SU-DHL-6 (cell line): ENCODE results near the gene PHPT1.
"Not testable (repeated sequence)": the region's sequence is repeated elsewhere in the genome, so short reads cannot be mapped to it uniquely, and the experiment has no call there.

Experiments
- H2AFZ ChIP-seq: fragments of 200-600 bp; sonication (generic); 2 replicates; pipeline ENCODE4 v1.6.1; 2014; ENCODE audit warnings: low read depth, mild to moderate bottlenecking, moderate library complexity, mixed read lengths, antibody characterized with exemption, low read length; ENCODE audit not compliant: severe bottlenecking
- H3F3A ChIP-seq: fragments of 200-600 bp; shearing (Covaris generic); 2 replicates; pipeline ENCODE4 v1.6.0; 2016; ENCODE audit warnings: antibody characterized with exemption, mild to moderate bottlenecking; ENCODE audit not compliant: insufficient read depth
- H3K27ac ChIP-seq: fragments of 200-600 bp; sonication (generic); 2 replicates; pipeline ENCODE4 v1.5.1; 2016; ENCODE audit warnings: low read depth, mild to moderate bottlenecking, low read length, moderate library complexity, mixed read lengths
- H3K27me3 ChIP-seq: fragments of 200-600 bp; sonication (generic), shearing (Covaris generic); 2 replicates; pipeline ENCODE4 v1.6.0; 2014; ENCODE audit warnings: mild to moderate bottlenecking, low read length
- H3K36me3 ChIP-seq: fragments of 200-600 bp; sonication (generic); 2 replicates; pipeline ENCODE4 v1.6.1; 2014; ENCODE audit warnings: mild to moderate bottlenecking, low read length, mixed read lengths
- H3K4me2 ChIP-seq: fragments of 300-600, 200-600 bp; shearing (Covaris generic), sonication (generic); 2 replicates; pipeline ENCODE4 v1.6.0; 2014; ENCODE audit warnings: low read length, low read depth, mild to moderate bottlenecking; ENCODE audit not compliant: poor library complexity, severe bottlenecking
- H3K4me3 ChIP-seq: fragments of 200-600 bp; sonication (generic); 2 replicates; pipeline ENCODE4 v1.5.1; 2014; ENCODE audit warnings: antibody characterized with exemption, low read length, mild to moderate bottlenecking, mixed read lengths; ENCODE audit not compliant: insufficient read depth, poor library complexity, severe bottlenecking
- H3K79me2 ChIP-seq: fragments of 200-600 bp; sonication (generic); 2 replicates; pipeline ENCODE4 v1.6.1; 2014; ENCODE audit warnings: mild to moderate bottlenecking, low read length, moderate library complexity; ENCODE audit not compliant: insufficient read depth
- H3K9ac ChIP-seq: fragments of 200-600 bp; sonication (generic); 2 replicates; pipeline ENCODE4 v1.7.0; 2014; ENCODE audit warnings: mild to moderate bottlenecking, low read length
- H3K9me2 ChIP-seq: fragments of 200-600 bp; sonication (generic); replicated peaks from 2 replicates; pipeline ENCODE4 v1.6.1; 2014; ENCODE audit warnings: low read length; ENCODE audit not compliant: insufficient read depth
- H3K9me3 ChIP-seq: fragments of 200-600 bp; sonication (generic); 2 replicates; pipeline ENCODE4 v1.6.1; 2014; ENCODE audit warnings: low read length, mixed read lengths; ENCODE audit not compliant: insufficient read depth
- H4K20me1 ChIP-seq: fragments of 200-600 bp; sonication (generic); 2 replicates; pipeline ENCODE4 v1.6.1; 2014; ENCODE audit warnings: low read depth, mild to moderate bottlenecking, antibody characterized with exemption, low read length, moderate library complexity, mixed read lengths
- CTCF ChIP-seq: fragments of 200-600 bp; sonication (generic); IDR thresholded peaks from one replicate; pipeline ENCODE4 v1.5.1; 2017; ENCODE audit warnings: antibody characterized with exemption, mild to moderate bottlenecking, low read length, moderate library complexity; ENCODE audit not compliant: insufficient read depth, poor library complexity, severe bottlenecking
- EZH2phosphoT487 ChIP-seq: fragments of 200-600 bp; sonication (generic), shearing (Covaris generic); conservative IDR thresholded peaks from 2 replicates; pipeline ENCODE4 v1.6.1; 2018; ENCODE audit warnings: mild to moderate bottlenecking, antibody characterized with exemption, low read length, moderate library complexity, mixed read lengths

Gene PHPT1

DNA sequence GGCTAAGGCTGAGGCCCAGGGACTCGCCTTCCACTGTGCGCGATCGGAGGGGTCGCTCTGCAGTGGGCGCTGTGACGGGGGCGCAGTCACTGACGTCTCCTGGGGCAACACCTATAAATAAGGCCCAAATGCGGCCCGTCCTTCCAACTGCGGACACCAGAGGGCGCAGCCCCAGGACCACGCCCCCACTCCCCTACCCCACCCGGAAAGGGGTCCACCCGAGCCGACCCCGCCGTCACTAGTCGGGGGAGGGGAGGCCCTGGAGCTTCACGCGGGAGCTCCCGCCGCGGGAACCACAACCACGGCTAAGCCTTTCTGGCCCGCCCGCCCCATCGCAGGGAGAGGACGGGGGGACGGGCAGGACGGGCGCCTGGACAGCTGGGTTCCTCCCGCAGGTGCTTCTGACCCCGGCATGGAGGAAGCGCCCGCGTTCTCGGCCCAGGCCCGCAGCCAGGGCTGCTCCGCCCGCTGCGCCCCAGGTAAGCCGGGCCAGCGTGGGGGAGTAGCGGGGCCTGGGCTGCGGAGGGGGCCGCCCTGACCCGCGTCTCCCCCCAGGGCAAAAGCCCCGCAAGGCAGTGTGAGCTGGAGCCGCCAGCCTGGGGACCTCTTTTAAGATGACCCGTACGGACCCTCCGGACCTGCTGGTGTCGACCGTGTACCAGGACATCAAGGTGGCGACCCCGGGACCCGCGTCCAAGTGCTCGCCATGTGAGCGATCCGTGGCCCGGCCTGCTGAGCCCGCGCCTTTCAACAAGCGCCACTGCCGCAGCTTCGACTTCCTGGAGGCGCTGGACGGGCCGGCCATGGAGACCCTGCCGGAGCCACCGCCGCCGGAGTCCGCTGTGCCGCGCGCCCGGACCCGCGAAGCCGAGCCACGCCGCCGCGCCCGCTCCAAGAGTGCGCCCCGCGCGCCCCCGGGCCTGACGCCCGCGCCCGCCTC lies 5.1 kb upstream of the PHPT1 start:
- not testable (repeated sequence) for H3K27me3 ChIP-seq, H3K27ac ChIP-seq, H3F3A ChIP-seq, H2AFZ ChIP-seq, H3K36me3 ChIP-seq, H3K4me3 ChIP-seq, H4K20me1 ChIP-seq, H3K9ac ChIP-seq, H3K79me2 ChIP-seq, H3K9me3 ChIP-seq, H3K9me2 ChIP-seq
- peak overlapping the region; percentile 36 for H3K4me2 ChIP-seq
- TF ChIP-seq CTCF: peak; percentile 64

GRCh38 chr9:136844761-136845464 lies 4.3 kb upstream of the PHPT1 start:
- Histone ChIP-seq H3K9me3 (no peaks in the 10 kb centered on the region), H3F3A (no peaks in the 10 kb centered on the region; the same call in 1 of the 2 replicates), H3K9ac (no peak overlapping the region), H3K36me3 (no peaks in the 10 kb centered on the region), H3K27me3 (no peaks in the 10 kb centered on the region), H3K79me2 (no peaks in the 10 kb centered on the region), H4K20me1 (no peaks in the 10 kb centered on the region), H3K4me3 (no peak overlapping the region), H3K9me2 (no peaks in the 10 kb centered on the region), H3K27ac (no peak overlapping the region), H3K4me2 (no peak overlapping the region), H2AFZ (no peak overlapping the region)
- TF ChIP-seq EZH2phosphoT487 (no peak), CTCF (no peak)

DNA sequence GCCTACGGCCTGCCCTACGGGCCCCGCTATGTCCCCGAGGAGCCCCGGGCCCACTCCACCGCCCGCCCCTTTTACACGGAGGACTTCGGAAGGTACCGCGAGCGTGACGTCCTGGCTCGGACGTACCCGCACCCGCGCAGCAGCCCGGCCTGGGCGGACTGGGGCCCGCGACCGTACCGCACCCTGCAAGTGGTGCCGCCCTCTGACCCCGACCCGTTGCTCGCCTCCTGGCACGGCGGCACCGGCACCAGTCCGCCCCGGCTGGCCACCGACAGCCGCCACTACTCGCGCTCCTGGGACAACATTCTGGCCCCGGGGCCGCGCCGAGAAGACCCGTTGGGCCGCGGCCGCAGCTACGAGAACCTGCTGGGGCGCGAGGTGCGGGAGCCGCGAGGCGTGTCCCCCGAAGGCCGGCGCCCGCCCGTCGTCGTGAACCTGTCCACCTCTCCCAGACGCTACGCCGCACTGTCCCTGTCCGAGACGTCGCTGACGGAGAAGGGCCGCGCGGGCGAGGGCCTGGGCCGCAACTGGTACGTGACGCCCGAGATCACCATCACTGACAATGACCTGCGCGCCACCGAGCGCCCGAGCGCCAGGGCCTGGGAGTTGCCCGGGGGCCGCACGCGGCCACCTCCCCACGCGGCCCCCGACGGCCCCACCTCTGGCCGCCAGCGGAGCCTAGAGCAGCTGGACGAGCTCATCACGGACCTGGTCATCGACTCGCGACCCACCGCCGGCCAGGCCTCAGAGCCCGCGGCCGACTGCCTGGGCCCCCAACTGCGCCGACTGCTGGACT lies 3.5 kb upstream of the PHPT1 start:
- H3F3A ChIP-seq: no peaks in the 10 kb centered on the region; the same call in 1 of the 2 replicates
- no peak overlapping the region for H3K27ac ChIP-seq
- H3K9ac ChIP-seq: no peak overlapping the region
- no peaks in the 10 kb centered on the region for H3K27me3 ChIP-seq
- no peaks in the 10 kb centered on the region for H3K79me2 ChIP-seq
- H4K20me1 ChIP-seq: no peaks in the 10 kb centered on the region
- TF ChIP-seq CTCF (no peak), EZH2phosphoT487 (no peak)
- no peak overlapping the region for H3K4me3 ChIP-seq
- no peaks in the 10 kb centered on the region for H3K36me3 ChIP-seq
- H3K9me2 ChIP-seq: no peaks in the 10 kb centered on the region
- H2AFZ ChIP-seq: no peak overlapping the region
- no peak overlapping the region for H3K4me2 ChIP-seq
- no peaks in the 10 kb centered on the region for H3K9me3 ChIP-seq
